GM12872 (cell line): ENCODE results near the gene ARHGAP25.

Experiments used
- TF ChIP-seq, protein P1 (sequence below): IDR thresholded peaks from 3 replicates; pipeline ENCODE4 v1.5.1; 2011; ENCODE audit warnings: low read depth, mild to moderate bottlenecking, low read length, moderate library complexity; ENCODE audit not compliant: insufficient read depth

ARHGAP25 gene

DNA sequence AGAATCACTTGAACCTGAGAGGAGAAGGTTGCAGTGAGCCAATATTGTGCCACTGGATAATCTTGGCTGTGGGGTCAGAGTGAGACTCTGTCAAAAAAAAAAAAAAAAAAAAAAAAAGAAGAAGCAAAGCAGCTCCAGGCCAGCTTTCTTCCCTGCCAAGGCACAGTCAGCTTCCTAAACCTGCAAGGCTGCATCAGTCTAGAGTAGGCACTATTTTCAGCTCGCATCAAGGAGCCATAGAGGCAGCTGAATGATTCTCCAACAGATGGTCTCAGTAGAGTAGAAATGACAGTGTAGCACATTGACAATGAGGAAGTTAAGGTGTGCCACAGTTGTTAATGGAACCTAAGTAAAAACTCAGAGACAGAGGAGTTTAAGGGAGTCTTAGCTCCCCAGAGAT, 101.0 kb downstream of the ARHGAP25 start:
- TF ChIP-seq, protein P1, sequence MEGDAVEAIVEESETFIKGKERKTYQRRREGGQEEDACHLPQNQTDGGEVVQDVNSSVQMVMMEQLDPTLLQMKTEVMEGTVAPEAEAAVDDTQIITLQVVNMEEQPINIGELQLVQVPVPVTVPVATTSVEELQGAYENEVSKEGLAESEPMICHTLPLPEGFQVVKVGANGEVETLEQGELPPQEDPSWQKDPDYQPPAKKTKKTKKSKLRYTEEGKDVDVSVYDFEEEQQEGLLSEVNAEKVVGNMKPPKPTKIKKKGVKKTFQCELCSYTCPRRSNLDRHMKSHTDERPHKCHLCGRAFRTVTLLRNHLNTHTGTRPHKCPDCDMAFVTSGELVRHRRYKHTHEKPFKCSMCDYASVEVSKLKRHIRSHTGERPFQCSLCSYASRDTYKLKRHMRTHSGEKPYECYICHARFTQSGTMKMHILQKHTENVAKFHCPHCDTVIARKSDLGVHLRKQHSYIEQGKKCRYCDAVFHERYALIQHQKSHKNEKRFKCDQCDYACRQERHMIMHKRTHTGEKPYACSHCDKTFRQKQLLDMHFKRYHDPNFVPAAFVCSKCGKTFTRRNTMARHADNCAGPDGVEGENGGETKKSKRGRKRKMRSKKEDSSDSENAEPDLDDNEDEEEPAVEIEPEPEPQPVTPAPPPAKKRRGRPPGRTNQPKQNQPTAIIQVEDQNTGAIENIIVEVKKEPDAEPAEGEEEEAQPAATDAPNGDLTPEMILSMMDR = no peak

DNA sequence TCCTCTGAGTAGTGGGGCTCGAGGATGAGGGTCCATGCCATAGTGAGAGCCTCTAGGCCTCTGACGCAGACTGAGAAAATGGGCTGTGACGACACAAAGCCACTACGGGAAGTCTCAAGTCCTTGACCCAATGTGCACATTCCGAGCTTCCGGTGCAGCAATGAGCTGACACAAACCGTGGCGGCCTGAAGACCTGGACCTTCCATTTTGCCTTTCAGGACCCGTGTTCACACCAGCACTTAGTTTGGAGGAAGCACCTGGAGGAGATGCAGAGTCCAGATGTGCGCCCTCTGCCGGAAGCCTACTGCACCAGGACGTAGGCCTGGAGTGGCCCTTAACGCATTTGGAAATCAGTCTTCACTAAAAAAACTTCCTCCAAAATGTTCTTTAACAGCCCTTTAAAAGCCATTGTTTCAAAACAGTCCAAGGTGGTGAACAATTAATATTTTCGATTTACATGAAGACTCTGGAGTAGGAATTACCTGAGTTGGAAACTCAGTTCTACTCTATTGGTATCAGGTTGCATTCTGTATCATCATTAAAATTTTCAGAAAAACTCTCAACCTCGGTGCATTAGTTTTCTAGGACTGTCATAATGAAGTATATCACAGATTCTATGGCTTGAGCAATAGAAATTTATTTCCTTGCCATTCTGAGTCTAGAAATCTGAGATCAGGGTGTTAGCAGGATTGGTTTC, 102.7 kb downstream of the ARHGAP25 start:
- TF ChIP-seq, protein P1 = peak; percentile 84

DNA sequence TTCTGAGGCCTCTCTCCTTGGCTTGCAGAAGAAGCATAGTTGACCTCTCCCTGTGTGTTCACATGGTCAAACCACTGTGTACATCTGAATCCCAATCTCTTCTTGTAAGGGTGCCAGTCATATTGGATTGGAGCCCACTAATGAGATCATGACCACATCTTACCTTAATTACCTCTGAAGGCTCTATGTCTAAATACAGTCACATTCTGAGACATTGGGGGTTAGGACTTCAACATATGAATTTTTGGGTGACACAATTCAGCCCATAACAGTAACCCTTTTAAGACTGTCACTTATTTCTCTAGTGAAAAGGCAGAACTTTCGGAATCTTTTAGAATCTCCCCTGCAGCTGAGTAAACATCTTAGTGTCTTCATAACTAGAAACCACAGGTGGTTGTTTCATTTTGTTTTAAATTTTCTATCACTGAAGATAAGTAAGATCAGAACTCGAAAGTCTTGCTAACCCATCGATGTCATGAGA, 103.3 kb downstream of the ARHGAP25 start:
- TF ChIP-seq, protein P1 = no peak

DNA sequence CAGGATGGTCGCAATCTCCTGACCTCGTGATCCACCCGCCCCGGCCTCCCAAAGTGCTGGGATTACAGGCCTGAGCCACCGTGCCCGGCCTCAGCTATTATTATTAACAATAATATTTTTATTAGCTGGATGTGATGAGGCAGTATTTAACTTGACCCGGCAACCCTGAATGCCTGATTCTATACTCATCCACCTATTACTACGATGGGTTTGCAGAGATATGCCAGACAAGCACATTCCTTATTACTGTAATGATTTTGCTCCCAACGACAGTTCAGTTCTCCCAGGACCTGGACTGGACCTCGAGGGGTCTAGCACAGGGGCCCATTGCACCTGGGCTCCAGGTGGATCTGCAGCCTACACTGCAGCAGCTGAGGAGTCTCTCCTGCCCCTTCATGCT, 104.0 kb downstream of the ARHGAP25 start:
- TF ChIP-seq, protein P1 = no peak

DNA sequence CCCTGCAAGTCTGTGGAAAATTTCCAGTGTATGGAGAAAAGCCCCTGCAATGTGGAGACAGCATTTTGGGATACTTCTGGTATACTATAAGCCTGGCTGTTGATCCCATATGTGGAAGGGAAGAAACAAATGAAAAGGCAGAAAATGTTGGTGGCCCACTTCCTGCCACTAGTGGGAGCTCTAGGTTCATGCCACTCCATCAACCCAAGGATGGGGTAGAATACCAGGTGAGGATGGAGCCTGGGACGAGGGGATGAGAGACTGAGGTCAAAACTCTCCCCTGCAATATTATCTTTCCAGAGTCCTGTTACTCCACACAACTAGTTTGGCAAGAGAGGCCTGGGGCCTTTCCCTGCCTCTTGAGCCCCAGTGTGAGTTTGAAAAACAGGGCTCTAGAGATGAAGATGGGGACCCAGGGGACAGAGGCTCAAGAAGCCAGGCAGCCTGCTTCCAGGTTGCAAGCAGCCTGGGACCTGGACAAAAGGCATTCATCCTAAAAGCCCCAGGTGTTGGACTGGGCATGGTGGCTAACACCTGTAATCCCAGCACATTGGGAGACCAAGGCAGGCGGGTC, 104.7 kb downstream of the ARHGAP25 start:
- TF ChIP-seq, protein P1 = peak; percentile 62

DNA sequence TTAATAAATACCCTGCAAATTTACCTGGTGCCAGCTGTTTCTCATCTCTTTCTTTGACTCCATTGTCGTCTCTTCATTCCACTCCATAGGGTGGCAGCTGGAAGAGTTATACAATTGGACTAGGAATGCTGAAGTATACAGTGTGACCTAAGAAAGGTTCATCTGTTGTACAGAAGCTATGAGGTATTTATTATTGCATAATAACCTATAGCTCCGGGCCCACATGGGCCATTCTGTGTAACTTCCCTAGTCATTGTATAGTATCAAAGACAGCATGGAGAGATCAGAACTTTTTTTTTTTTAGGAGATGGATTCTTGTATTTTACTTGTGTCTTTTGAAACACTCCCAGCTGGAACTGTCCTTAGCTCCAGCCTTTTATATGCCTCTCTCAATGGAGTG, 110.4 kb downstream of the ARHGAP25 start:
- TF ChIP-seq, protein P1 = no peak

DNA sequence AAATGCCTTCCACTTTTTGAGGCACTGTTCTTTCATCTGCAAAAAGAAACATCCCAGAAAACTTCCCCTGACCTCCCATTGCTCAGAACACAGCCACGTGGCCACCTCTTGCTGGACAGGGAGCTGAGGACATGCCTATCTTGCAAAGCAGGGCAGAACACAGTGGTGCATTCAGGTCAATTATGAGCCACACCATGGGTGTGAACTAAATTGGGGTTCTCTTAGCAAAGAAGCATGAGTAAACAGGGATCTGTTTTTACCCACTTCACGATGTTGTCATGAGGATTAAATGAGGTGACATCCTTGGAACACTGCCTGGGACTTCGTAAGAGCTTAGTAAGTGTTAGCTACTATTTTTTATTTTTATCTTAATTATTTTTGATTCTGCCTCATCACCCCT, 111.5 kb downstream of the ARHGAP25 start:
- TF ChIP-seq, protein P1 = no peak
